Uterus (tissue), 4 donors: ENCODE data around the gene EPM2A. TPM values are rescaled to one million over a fixed set of nuclear protein-coding genes. Genes with fewer than 3 reads are reported as not detected.

ENCODE experiments used
- DNase-seq, 2 donors: peaks; one replicate each; pipeline ENCODE4 v3.0.0-alpha.2; 2019 to 2020
- H3K27ac ChIP-seq, 2 donors: fragments of 200-600 bp; sonication (generic); 1 replicate in 1 of 2; 2 replicates in 1 of 2; pipeline ENCODE4 v1.5.1; 2016 to 2018
- H3K27me3 ChIP-seq, 2 donors: fragments of 200-600 bp; sonication (generic); one replicate each; pipeline ENCODE4 v1.5.1; 2018 to 2019; ENCODE audit warnings: control low read depth in 1 of 2
- H3K36me3 ChIP-seq, 2 donors: fragments of 200-600 bp; sonication (generic); one replicate each; pipeline ENCODE4 v1.5.1; 2019; ENCODE audit warnings: control low read depth in 1 of 2
- H3K4me1 ChIP-seq, 2 donors: fragments of 200-600 bp; sonication (generic); one replicate each; pipeline ENCODE4 v1.5.1; 2018 to 2019; ENCODE audit warnings: control low read depth in 1 of 2
- H3K4me3 ChIP-seq, 2 donors: fragments of 200-600 bp; sonication (generic); 1 replicate in 1 of 2; 2 replicates in 1 of 2; pipeline ENCODE4 v1.5.1; 2018 to 2019; ENCODE audit warnings: mild to moderate bottlenecking in 1 of 2
- H3K9me3 ChIP-seq, 2 donors: fragments of 200-600 bp; sonication (generic); one replicate each; pipeline ENCODE4 v1.5.1; 2019; ENCODE audit warnings: control low read depth in 1 of 2
- POLR2A ChIP-seq, 2 donors: fragments of 450-650 bp; IDR thresholded peaks; one replicate each; pipeline ENCODE4 v1.6.1; 2016; ENCODE audit warnings: antibody characterized with exemption in 2 of 2, mild to moderate bottlenecking in 1 of 2, moderate library complexity in 1 of 2
- intact Hi-C: fragments of 100-400 bp; cut with DNase I; formaldehyde crosslinking; loops from one replicate; pipeline ENCODE4 v1.15.1; 2023; ENCODE audit warnings: low total_unique reads
- total RNA-seq, 4 donors: library from RNA; depleted of rRNA in 3 of 4; stranded (reverse); fragments of >200 nt in 3 of 4; gene quantifications; one replicate each; pipeline versions ENCODE4 v1.1.0 to v1.2.4, GENCODE V29; 2014 to 2023
- TF ChIP-seq, protein P1 (sequence below), 4 experiments: fragments of 200-600 bp in 2 of 4; fragments of 450-650 bp in 2 of 4; sonication (generic) in 2 of 4; IDR thresholded peaks; one replicate each; pipeline ENCODE4 v1.5.1; 2016 to 2019; ENCODE audit warnings: antibody characterized with exemption in 4 of 4, mild to moderate bottlenecking in 2 of 4, moderate library complexity in 1 of 4
- donor health status: DM: yes; HTN: yes; CAD: no.

EPM2A gene
- total RNA-seq, 4 donors from 2014 or later = 15.4 to 21.8 (median 18.7) TPM

DNA sequence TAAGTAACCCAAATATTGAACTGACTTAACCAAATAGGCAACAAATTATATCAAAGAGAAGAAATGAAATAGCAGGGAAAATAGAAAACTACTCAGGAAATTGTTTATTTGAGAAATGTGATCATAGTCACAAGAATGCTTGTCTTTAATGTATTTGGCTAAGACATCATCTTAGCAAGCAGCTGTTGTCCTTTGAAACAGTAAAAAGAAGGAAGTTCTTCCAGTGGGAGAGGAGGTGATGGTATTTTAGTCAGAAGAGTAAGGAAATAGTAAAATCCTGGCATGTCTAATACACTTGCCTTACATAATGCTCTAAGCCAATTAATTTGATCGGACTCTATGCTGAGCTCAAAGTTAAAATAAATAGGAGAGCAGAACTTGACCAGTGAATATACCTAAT is 126.5 kb downstream of the EPM2A start:
- Histone ChIP-seq H3K27ac (no peak overlapping the region), H3K36me3 (no peaks in the 10 kb centered on the region), H3K27me3 (no peaks in the 10 kb centered on the region), H3K4me1 (no peaks in the 10 kb centered on the region), H3K9me3 (no peaks in the 10 kb centered on the region), H3K4me3 (no peak overlapping the region)
- intact Hi-C loops = no loop called here
- DNase-seq = no peak
- TF ChIP-seq POLR2A (IDR thresholded peaks at IDR 0.05) = no peak
- TF ChIP-seq, protein P1, sequence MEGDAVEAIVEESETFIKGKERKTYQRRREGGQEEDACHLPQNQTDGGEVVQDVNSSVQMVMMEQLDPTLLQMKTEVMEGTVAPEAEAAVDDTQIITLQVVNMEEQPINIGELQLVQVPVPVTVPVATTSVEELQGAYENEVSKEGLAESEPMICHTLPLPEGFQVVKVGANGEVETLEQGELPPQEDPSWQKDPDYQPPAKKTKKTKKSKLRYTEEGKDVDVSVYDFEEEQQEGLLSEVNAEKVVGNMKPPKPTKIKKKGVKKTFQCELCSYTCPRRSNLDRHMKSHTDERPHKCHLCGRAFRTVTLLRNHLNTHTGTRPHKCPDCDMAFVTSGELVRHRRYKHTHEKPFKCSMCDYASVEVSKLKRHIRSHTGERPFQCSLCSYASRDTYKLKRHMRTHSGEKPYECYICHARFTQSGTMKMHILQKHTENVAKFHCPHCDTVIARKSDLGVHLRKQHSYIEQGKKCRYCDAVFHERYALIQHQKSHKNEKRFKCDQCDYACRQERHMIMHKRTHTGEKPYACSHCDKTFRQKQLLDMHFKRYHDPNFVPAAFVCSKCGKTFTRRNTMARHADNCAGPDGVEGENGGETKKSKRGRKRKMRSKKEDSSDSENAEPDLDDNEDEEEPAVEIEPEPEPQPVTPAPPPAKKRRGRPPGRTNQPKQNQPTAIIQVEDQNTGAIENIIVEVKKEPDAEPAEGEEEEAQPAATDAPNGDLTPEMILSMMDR (IDR thresholded peaks at IDR 0.05) = no peak

DNA sequence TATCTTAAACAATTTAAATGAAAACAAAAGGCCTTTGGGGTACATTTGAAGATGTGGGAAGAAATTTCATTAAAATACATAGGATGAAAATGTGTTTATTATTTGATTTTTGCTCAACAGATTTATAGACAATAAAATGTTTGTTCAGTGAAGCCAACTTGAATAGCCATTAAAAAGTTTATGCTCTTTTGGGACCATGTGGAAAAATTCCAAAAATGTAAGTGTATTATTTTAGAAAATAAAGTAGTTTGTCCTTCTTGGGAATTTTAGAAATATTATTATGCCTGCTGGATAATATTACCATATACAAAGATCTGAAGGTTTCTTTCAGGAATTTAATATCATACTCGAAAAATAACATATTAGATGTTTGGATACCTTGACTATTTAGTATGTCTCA is 131.3 kb downstream of the EPM2A start:
- H3K9me3 ChIP-seq = no peaks in the 10 kb centered on the region
- H3K36me3 ChIP-seq = no peaks in the 10 kb centered on the region
- H3K27ac ChIP-seq = no peak overlapping the region
- H3K4me3 ChIP-seq = no peak overlapping the region
- intact Hi-C loops = no loop called here
- no peak for TF ChIP-seq POLR2A (IDR thresholded peaks at IDR 0.05)
- TF ChIP-seq, protein P1 (IDR thresholded peaks at IDR 0.05) = no peak
- no peaks in the 10 kb centered on the region for H3K4me1 ChIP-seq
- DNase-seq = no peak
- H3K27me3 ChIP-seq = no peaks in the 10 kb centered on the region

DNA sequence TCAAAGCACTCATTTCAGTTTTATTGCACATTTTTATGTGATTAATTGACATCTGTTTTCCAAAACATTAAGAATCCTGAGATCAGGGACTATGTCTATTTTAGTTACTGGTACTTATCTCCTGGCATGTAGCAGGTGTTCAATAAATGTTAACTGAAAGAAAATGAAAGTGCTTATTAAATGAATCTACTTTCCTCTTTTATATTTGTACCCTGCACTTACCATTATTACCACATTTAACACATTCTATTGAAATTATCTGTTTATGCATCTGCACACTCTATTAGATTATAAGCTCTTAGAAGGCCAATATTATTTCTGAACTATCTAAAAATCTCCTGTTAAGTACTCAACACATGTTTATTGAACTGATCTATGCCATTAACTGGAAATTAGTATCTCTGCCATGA is 131.9 kb downstream of the EPM2A start:
- no peak for DNase-seq
- Histone ChIP-seq H3K27me3 (no peaks in the 10 kb centered on the region), H3K4me3 (no peak overlapping the region), H3K4me1 (no peaks in the 10 kb centered on the region), H3K9me3 (no peaks in the 10 kb centered on the region), H3K27ac (no peak overlapping the region), H3K36me3 (no peaks in the 10 kb centered on the region)
- intact Hi-C loops = no loop called here
- TF ChIP-seq, protein P1 (IDR thresholded peaks at IDR 0.05) = no peak
- no peak for TF ChIP-seq POLR2A (IDR thresholded peaks at IDR 0.05)

DNA sequence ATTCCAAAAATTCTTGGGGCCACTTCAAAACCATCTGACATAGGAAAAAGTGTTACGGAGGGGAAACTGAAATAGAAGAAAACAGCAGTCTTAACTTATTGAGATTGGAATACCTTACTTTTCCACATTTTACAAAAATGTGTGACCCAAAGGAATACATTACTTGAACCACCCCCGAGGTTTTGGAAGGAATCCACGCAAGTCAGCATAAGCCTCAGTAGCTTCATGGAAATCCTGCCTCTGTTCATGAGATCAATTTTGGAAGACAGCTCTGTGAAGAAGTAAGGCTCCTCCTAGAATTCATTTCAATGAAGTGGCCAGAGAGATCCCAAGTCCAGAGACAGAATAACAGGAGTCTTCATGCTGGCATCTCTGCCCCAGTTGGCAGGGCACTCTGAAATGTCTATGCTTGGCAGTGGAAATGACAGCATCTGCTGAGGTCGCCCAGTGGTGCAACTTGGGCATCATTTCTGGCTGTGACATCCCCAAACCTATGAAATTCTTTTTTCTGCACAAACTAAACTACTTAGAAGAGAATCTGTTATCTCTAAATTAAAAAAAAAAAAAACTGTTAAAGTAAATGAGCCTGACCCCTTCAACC is 132.5 kb downstream of the EPM2A start:
- H3K27ac ChIP-seq = no peak overlapping the region
- intact Hi-C loops = no loop called here
- H3K9me3 ChIP-seq = no peaks in the 10 kb centered on the region
- TF ChIP-seq, protein P1 (IDR thresholded peaks at IDR 0.05) = no peak
- TF ChIP-seq POLR2A (IDR thresholded peaks at IDR 0.05) = no peak
- no peak for DNase-seq
- H3K27me3 ChIP-seq = no peaks in the 10 kb centered on the region
- H3K36me3 ChIP-seq = no peaks in the 10 kb centered on the region
- no peak overlapping the region for H3K4me3 ChIP-seq
- no peaks in the 10 kb centered on the region for H3K4me1 ChIP-seq

DNA sequence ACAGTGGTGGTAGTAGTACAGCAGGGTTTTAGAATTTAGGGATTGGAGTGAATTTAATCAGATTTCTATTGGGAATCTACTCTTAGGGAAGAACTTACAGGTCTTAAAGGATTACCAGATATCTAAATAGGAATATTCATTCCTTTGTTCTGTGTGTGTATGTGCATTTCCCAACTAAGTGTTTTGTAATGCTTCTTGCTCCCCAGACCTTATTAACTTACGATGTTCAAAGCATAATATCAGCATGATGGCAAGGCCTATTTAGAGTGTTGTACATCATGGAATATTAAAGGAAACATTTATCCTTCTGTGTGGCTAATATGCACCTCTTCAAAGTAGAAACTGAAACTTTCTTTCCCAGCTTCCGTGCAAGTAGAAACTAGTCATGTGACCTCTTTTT is 133.9 kb downstream of the EPM2A start:
- TF ChIP-seq, protein P1 (IDR thresholded peaks at IDR 0.05) = no peak
- TF ChIP-seq POLR2A (IDR thresholded peaks at IDR 0.05) = no peak
- Histone ChIP-seq H3K36me3 (no peaks in the 10 kb centered on the region), H3K27ac (no peak overlapping the region), H3K4me1 (no peaks in the 10 kb centered on the region), H3K27me3 (no peaks in the 10 kb centered on the region), H3K9me3 (no peaks in the 10 kb centered on the region), H3K4me3 (no peak overlapping the region)
- intact Hi-C loops = no loop called here
- DNase-seq = no peak
